DOHH2 (cell line): ENCODE results near the gene PRDM5.

Experiments
- EZH2phosphoT487 ChIP-seq: fragments of 200-600 bp; sonication (generic); IDR thresholded peaks from 2 replicates; pipeline ENCODE4 v1.6.1; 2017; ENCODE audit warnings: borderline replicate concordance, mild to moderate bottlenecking, antibody characterized with exemption, low read length, moderate library complexity, mixed read lengths
- TF ChIP-seq, protein P1 (sequence below): fragments of 200-600 bp; sonication (generic); IDR thresholded peaks from one replicate; pipeline ENCODE4 v1.5.1; 2014; ENCODE audit warnings: antibody characterized with exemption, mild to moderate bottlenecking, low read depth, low read length; ENCODE audit not compliant: poor library complexity, severe bottlenecking

DNA sequence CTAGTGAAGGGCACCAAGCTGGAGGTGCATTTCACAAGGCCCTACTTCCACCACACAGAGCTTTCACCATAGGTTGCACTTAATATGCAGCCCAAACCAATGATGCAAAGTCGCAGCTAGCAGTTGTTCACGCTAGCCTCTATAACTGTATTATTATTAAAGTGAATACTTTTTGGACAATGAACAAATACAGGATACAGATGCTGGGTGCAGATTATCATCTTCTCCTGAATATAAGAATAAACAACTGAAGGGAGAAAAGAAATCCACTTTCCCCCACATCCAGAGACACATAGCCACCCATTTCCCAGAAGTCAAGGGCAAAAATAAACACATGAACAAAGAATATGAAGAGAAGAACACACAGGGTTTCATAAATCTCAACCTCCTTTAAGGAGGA lies 107.2 kb downstream of the PRDM5 start:
- TF ChIP-seq, protein P1, sequence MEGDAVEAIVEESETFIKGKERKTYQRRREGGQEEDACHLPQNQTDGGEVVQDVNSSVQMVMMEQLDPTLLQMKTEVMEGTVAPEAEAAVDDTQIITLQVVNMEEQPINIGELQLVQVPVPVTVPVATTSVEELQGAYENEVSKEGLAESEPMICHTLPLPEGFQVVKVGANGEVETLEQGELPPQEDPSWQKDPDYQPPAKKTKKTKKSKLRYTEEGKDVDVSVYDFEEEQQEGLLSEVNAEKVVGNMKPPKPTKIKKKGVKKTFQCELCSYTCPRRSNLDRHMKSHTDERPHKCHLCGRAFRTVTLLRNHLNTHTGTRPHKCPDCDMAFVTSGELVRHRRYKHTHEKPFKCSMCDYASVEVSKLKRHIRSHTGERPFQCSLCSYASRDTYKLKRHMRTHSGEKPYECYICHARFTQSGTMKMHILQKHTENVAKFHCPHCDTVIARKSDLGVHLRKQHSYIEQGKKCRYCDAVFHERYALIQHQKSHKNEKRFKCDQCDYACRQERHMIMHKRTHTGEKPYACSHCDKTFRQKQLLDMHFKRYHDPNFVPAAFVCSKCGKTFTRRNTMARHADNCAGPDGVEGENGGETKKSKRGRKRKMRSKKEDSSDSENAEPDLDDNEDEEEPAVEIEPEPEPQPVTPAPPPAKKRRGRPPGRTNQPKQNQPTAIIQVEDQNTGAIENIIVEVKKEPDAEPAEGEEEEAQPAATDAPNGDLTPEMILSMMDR: no peak
- TF ChIP-seq EZH2phosphoT487: no peak
